NCI-H1417 treated with DMSO at 0.1 percent for 48 hours (cell line): Measurements from ENCODE around the gene SPDEF.

Experiments used
- DNase-seq: peaks from one replicate; lab custom pipeline; 2025; lab: John Stamatoyannopoulos, UW

Gene SPDEF

GRCh38 chr6:34563513-34563870 lies 7.4 kb upstream of the SPDEF start:
- DNase-seq = no peak

- no peak for DNase-seq
These were observed 6.9 kb upstream of the SPDEF start for GRCh38 chr6:34562861-34563512.

- no peak for DNase-seq
These were observed 6.2 kb upstream of the SPDEF start for GRCh38 chr6:34562350-34562749.

- DNase-seq = no peak
These were observed 5.0 kb upstream of the SPDEF start for GRCh38 chr6:34561227-34561530.

GRCh38 chr6:34560366-34561226 lies 4.5 kb upstream of the SPDEF start:
- DNase-seq = no peak

- DNase-seq = no peak
These were observed 3.7 kb upstream of the SPDEF start for GRCh38 chr6:34559651-34560365.

- no peak for DNase-seq
These were observed 2.1 kb upstream of the SPDEF start for GRCh38 chr6:34558172-34558714.

GRCh38 chr6:34557228-34557627 lies 1.1 kb upstream of the SPDEF start:
- no peak for DNase-seq

GRCh38 chr6:34556493-34556892 lies 364 bp upstream of the SPDEF start:
- no peak for DNase-seq

GRCh38 chr6:34555328-34555727 lies 801 bp downstream of the SPDEF start:
- DNase-seq = no peak

GRCh38 chr6:34555007-34555322 lies 1.2 kb downstream of the SPDEF start:
- DNase-seq = no peak

- no peak for DNase-seq
These were observed 1.7 kb downstream of the SPDEF start for GRCh38 chr6:34554291-34555006.

GRCh38 chr6:34553750-34554149 lies 2.4 kb downstream of the SPDEF start:
- no peak for DNase-seq

GRCh38 chr6:34553146-34553545 lies 3.0 kb downstream of the SPDEF start:
- no peak for DNase-seq

- no peak for DNase-seq
These were observed 3.5 kb downstream of the SPDEF start for GRCh38 chr6:34552620-34553019.

- no peak for DNase-seq
These were observed 4.4 kb downstream of the SPDEF start for GRCh38 chr6:34551720-34552119.

- no peak for DNase-seq
These were observed 6.3 kb downstream of the SPDEF start for GRCh38 chr6:34549804-34550202.

GRCh38 chr6:34549026-34549803 lies 6.9 kb downstream of the SPDEF start:
- no peak for DNase-seq

GRCh38 chr6:34547701-34548644 lies 8.2 kb downstream of the SPDEF start:
- no peak for DNase-seq

- DNase-seq = no peak
These were observed 9.4 kb downstream of the SPDEF start for GRCh38 chr6:34546551-34547321.
